NCI-H146 (cell line): ENCODE measurements around the gene PC.

ENCODE experiments used
- DNase-seq: peaks from one replicate; lab custom pipeline; 2025; lab: John Stamatoyannopoulos, UW

PC gene

DNA sequence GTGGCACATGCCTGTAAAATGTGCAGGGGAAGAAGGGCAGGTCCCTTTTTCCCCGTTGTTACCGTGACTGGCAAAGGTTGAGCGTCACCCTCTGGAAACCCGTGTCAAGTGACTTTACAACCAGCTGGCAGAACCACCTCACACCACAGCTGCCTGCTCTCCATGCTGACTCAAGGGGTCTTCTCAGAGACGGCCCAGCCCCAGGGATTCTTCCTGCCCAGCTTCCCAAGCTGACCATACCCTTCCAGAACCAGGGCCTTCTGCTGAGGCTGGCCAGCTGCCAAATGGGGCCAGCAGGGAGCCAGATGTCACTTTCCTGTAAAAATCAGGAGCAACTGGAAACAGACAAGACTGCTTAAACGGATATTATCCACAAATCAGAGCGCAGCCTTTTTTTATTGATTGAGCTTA, 6.3 kb downstream of the PC start:
- peak; percentile 51 for DNase-seq

DNA sequence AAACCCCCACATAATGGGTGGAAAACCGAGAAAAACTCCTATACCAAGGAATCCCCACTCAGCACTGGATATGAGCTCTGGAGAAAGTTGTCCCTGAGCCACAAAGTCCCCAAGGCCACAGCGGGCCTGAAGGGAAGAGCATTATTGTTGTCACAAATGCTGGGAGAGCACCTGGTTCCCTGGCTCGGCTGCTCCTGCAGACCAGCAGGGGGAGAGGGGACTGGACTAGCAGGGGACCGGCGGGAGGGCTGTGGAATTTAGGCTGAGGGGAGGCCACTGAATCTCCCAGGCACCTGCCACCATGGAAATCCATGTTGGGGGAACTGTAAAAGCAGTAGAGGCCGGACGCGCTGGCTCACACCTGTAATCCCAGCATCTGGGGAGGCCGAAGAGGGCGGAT, 7.0 kb downstream of the PC start:
- DNase-seq, result no peak

DNA sequence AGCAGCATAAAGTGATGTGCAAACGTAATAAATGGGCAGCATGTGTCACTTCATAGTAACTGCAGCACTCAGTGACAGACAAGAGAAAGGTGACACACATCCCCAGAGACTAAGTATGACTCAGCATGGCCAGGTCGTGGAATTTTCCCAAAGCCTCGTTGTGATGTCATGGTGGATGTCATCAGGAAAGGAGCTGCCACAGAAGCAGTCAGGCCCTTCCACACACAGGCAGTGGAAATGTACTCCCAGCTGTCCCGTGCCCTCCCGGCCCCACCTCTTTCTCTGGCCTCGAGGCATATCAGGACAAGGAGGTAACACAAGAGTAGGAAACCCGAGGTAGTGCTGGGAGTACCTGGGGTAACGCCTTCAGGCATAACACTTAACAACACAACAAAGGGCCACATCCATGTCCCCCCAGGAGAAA, 8.1 kb downstream of the PC start:
- peak; percentile 37 for DNase-seq

DNA sequence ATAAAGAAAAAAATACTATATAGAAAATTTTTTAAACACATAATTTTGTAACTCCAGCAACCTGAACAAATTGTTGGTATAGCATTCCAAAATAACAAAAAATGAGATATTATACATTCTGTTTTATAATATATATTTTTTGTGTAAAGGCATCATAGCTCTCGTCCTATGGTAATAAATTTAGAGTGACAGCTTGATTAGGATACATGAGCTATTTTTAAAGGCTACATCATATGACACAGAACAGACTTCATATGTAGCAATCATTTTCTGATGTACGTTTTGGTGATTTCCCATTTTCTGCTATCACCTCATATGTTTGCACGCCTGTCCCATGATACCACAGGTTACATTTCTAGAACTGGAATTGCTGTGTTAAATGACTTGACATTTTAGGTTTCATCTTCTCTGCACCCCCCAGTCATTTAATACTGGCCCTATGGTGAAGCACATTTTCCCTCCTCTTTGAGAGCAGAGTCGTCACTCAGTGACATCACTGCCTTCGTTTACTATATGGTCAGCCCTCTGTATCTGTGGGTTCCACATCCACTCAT, 19.5 kb downstream of the PC start:
- DNase-seq, result no peak

DNA sequence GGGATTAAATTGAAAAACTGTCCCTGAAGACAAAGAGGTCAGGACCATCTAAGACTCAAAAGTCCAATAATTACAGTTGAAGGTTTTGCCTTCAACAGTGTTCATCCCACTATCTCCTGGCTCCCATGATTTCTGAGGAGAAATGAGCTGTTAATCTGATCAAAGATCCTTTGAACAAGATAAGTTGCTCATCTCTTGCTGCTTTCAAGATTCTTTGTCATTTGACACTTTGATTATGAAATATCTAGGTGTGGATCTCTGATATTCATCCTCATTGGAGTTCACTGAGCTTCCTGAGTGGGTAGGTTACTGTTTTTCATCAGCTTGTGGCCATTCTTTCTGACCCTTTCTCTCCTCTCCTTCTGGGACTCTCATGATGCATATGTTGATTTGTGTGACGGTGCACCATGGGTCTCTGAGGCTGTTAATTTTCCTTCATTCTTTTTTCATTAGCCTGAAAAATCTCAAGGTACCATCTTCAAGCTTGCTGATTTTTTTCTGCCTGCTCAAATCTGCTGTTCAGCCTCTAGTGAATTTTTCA, 20.9 kb downstream of the PC start:
- no peak for DNase-seq

DNA sequence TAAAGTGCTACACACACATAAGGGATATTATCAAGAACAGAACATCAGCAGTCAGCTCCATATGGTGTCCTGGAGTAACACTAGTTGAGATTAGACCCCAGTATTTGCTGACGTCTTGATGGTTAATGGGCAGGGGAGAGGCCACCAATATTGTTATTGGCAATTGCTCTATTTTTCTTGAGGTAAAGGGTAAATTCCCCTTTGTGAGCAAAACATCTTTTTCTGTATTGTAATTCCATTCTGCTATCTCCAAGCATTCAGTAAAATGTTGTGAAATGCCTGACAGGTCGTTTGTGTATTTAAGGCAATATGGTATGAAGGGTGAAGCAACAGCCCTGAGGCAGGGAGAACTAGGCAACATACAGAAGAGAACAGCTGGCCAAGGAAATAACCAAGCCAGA, 21.9 kb downstream of the PC start:
- DNase-seq, result no peak

DNA sequence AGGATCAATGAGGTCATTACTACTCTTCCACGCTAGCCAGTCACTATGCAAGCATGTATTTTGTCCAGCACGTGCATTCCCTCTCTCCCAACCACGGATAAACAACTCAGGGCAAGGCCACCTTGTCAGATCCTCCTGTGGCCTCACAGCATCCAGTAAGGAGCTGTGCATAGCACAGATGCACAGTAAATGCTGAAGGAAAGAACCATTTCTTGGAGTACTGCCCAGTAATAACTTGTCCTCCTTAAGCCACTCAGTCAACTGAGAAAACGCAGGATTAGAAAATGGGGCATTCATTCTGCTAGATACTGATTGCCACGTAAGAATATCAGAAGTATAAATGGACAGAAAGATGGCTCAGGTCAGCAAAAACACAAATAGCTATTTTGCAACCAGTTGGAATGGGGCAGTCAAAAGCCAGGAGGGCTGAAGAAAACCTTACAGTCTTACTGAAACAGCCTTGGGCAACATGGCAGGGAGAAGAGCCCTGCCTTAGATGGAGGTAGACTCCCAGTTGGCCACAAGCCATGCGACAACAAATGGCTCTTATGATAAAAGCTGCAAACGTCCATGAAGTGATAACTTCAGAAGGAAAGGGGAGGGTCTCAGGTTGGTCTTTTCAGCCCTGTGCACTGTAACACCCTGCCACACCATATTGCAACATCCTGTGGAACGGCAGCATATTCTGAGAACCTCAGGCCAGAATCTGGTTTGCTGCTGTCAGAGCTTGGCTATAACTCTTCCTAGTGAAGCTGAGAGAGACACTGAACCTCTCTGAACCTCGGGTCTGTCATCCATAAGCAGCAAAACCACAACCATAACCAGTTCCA, 23.0 kb downstream of the PC start:
- DNase-seq, result no peak

DNA sequence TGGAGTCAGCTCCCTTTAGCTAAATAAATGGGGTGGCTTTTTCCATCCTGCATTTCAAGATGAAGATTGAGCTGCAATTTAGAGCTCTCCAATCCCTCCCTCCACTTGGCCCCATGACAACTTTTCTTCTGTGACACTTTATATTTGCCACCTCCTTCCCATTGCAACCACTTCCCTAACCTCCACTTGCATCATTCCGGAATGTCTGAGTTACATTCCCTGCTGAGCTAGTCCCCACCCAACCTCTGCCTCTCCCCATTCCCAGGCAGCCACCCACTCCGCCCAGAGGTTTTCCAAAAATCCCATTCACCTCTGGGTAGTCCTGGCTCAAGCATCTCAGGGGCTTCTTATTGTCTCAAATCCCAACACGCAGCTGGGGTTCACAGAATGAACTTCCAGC, 24.7 kb downstream of the PC start:
- no peak for DNase-seq

DNA sequence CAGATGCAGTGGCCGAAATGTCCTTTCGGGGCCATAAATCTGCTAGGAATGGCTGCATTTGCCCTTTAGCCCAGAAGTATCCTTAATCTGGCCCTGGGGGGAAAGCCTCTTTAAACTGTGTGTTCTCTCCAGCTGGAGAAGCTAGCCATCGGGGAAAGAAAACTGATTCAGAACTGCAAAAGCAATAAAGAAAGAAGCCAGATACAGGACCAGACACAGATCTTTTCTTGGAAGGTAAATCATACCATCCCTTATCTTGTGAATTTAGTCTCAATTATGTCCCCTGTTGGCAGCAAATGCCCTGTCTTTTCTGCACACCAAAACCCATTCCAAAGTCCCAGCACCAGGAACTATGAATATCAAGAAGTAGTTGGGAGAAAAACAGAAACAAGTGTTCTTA, 25.6 kb downstream of the PC start:
- DNase-seq, result no peak

DNA sequence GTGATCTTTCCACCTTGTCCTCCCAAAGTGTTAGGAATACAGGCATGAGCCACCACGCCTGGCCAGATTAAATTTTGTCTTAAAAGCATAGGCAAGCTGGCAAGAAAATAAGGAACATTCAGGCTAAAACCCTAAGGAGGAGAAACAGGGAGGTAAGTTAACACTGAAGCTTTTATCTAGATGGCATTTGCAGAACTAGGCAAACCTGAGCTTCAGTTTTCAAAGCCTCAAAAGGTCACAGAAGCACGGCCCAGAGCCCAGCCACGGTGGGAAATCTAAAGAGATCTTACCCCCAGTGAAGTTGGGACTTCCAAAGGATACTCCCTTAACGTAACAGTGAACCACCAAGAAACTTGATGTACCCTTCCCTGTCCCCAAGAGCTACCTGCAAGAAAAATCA, 28.4 kb downstream of the PC start:
- no peak for DNase-seq

DNA sequence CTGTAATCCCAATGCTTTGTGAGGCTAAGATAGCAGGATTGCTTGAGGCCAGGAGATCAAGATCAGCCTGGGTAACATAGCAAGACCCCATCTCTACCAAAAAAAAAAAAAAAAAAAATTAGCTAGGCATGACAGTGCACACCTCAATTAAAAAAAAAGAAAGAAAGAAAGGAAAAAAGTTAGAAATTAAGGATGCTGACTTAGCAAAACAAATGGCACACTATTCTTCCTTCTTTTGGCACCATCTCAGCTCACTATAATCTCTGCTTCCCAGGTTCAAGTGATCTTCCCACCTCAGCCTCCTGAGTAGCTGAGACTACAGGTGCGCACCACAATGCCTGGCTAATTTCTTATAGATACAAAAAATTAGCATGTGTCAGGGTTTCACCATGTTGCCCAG, 33.9 kb downstream of the PC start:
- no peak for DNase-seq

DNA sequence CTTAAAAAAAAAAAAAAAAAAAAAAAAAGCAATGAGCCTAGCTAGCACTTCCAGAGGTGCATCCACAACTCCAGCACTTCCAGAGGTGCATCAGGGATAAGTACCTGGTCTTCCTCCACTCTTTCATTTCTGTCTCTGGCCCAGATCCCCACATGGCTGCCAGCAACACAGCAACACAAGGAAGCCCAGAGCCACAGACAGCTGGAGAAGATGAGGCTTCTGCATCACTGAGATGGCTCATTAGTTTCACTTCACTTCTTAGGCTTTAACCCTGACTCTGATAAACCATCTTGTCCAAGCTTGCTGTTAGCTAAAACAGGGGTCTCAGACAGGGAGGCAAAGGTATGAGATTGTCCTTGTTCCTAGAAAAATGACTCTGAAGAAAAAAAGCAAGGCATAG, 35.6 kb downstream of the PC start:
- DNase-seq, result no peak

DNA sequence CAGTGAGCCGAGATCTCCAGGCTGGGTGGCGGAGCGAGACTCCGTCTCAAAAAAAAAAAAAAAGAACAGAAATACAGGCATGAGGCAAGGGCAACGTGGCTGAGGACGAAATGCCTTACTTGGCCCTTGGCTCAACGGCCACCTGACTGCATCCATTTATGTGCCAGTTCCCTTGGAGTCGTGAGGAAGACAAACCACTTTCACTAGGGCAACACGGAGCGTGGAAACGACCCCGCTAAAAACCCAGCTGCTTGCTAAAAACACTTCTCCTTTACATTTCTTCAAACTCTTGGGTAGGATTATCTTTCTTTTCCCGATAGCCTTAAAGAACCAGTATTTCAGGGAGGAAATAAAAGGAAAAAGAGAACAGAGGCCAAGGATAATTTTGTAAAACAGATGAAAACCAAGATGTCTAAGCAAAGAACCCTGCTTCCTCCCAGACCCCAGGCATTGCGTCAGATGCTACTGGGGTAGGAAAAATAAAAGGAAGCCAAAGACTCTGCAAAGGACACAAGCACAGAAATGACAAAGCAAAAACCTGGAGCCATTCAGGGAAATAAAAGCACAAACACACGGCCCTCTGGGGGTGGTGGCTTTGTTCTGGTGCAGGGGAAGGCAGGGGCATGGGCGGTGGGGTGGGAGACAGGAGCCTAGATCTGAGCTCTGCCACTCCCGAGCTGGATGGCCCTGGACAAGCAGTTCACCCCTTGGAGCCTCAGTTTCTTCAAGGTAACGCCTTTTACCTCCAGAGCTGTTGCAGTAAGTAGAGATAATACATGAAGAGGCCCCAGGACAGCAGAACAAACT, 37.0 kb downstream of the PC start:
- no peak for DNase-seq

DNA sequence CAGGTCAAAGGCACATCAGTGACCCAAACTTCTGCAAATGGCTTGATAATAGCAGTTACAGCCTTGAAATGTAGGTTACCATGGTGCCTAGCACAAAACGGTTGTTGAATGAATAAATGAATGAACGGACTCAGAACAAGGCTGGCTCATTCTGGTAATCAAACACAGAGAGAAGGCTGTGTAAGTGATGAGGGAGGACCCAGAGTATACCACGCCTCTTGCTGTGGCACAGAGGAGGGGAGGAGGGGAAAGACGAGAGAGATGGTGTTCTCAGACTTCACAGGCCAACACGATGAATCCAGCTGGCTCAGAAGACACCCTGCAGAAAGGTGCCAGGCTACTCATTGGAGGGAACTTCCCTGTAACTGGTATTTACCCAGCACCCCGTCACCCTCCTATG, 38.3 kb downstream of the PC start:
- DNase-seq, result no peak

DNA sequence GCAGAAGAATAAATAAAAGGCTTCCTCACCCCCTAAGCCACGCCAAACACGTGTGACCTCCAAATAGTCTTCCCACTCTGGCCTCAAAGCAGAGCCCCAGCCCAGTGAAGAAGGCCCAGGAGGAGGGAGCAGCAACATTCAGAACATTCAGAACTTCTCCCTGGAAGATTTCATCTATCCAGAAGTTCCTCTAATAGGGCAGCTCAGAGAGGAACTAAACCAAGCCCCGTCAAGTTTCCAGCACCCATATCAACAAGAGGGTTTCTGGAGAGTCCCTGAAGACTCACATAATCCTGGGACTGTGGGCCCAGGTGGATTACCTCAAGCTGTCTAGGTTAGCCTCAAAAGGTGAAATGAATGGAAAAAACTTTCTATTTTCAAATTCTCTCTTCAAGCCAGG, 39.4 kb downstream of the PC start:
- DNase-seq, result no peak

DNA sequence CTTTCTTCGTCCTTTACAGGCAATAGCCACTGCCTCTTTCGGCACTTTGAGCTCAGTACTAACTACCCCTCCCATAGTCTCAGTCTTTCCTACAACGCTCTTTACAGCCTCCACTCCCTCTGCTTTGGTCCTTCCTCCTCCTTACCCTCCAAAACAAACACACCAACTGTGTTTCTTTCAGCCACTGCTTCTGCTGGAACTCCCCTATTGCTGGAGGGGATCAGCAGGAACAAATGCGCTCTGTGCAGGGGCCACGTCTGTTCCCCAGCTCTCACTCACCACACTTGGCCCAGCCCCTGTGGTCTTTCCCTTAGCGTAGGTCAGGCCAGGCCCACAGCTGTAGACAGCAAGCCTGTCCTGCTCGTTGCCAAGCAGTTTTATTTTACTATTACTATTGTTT, 42.3 kb downstream of the PC start:
- DNase-seq, result no peak

DNA sequence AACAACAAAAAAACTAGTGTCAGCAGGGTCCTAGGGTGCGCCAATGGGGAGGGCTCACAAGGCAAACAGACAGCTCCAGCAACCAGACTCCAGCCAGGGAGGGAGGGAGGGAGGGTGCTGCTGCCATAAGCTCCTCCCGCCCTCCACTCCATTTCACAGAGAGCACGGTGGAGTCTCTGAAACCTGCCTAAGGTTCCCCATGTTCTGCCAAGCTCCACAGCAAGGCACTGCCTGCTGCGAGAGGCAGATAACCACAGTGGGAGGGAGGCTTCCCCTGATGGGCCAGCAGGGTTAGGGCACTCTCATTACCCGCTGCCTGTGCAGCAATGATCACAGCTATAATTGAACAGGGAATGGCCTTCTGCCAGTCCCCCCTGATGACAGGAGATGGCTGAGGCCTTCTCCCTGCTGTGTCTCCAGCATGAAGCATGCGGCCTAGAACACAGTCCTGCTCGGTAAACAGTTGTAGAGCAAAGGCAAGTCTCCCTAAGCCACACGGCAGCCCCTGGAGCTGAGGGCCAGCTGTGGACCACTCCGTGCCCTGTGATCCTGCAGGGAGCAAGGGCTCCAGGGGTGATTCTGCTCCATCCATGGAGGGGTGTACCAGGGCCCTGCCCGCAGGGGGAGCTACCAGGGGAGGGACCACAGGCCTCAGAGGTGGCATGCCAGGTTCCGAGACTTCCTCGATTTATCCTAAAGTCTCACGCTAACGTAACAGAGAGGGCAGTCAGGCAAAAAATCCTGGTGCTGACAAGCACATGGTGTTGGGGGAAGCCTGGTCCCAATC, 42.9 kb downstream of the PC start:
- peak; percentile 60 for DNase-seq

DNA sequence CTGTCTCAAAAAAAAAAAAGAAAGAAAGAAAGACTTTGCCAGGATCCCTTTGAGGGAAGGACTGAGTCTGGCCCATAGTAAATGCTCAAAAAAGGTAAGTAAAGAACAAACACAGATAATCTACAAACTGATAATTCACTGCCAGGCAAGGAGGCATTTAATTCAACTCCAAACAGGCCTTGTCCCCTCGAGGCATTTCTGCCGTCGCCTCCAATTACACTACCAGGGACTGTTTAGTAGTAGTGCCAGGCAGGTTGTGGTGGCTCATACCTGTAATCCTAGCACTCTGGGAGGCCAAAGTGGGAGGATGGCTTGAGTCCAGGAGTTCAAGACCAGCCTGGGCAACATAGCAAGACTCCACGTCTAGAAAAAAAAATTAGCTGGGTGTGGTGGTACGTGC, 43.7 kb downstream of the PC start:
- no peak for DNase-seq

DNA sequence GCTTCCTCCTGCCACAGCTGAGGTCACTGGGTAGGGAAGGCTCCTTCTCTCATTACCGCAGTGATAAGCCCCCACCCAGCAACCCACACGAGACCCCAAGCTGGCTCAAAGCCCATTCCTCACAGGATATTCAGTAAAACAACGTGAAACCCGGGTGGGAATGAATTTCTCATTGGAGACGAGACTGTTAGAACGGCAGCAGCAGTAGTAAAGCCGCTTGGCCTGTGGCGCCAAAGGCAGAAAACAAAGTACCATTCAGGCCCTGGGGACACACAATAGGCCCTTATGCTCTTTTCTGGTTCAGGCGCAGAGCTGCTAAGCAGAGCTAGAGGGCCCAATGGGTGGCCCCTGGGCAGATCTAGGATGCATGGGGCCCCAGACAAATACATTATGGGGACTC, 45.3 kb downstream of the PC start:
- no peak for DNase-seq

DNA sequence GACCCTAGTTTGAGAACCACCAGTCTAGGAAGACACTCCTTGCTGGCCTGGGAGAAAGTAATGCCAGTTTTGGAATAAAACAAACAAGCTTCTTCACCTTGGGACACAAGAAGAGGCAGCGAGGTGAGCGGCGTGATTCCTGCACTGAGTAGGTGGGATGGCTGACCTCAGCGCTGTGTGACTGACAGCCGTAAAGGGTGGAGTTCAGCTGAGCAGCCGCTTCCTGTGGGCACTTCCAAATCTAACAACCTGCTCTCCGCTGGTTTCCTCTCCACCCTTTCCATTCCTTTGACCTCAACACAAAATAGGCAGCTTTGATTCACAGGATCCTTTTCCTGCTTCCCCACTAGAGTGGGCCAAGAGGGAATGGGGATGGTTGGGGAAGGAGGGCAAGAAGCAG, 45.8 kb downstream of the PC start:
- DNase-seq, result no peak

DNA sequence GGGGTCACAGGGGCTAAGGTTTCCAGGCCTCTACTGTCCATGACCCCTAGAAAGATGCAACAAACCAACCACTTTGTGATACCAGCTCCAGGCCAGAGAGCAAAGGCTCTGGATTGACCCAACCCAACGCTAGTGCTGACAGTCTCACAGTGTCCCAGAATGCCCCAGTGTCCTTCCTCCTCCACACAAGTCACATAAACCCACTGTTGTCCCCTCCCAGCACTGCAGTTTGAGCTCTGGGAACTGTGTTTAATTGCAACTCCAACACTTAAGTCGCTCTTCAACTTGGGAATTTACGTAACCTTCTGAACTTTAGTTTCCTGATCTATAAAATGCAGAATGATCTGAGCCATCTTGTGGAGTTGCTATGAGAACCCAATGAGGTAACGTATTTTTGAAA, 47.5 kb downstream of the PC start:
- DNase-seq, result no peak

DNA sequence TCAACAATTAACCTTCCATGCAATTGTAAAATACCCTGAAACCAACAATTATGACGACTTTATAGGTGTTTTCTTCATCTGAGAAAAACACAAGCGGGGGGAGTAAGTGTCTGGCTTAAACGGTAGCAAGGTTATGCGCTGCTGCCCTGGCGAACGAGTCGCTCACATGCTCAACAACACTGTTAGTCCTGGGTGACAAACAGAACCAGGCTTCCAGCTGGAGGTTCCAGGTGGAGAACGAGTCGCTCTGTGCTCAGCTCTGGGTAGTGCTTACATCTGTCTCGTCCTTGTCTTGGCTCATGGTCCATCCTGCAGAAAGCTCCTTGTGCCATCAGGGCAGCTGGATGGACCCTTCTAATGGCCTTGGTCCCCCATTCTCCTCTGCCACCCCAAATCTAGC, 48.2 kb downstream of the PC start:
- no peak for DNase-seq
